Nephron progenitor cell (in vitro differentiated cells): ENCODE data around the gene ZNF616.
A peak's percentile ranks its signal among the peaks of the same experiment; 100 is the strongest.

Experiments
- DNase-seq: peaks from one replicate; pipeline ENCODE4 v3.0.0; 2021
- H3K27ac Mint-ChIP-seq: 2 replicates; pipeline ENCODE4 v1.8.0; 2021; ENCODE audit warnings: mild to moderate bottlenecking, moderate library complexity, mixed read lengths
- H3K27me3 Mint-ChIP-seq: 2 replicates; pipeline ENCODE4 v1.8.0; 2021; ENCODE audit warnings: mild to moderate bottlenecking, low read depth, mixed read lengths; ENCODE audit not compliant: poor library complexity
- H3K36me3 Mint-ChIP-seq: 2 replicates; pipeline ENCODE4 v1.8.0; 2021; ENCODE audit warnings: low read depth, mixed read lengths
- H3K4me1 Mint-ChIP-seq: 2 replicates; pipeline ENCODE4 v1.8.0; 2021; ENCODE audit warnings: mixed read lengths
- H3K4me3 Mint-ChIP-seq: 2 replicates; pipeline ENCODE4 v1.8.0; 2021; ENCODE audit warnings: mild to moderate bottlenecking, moderate library complexity, mixed read lengths
- H3K9me3 Mint-ChIP-seq: 2 replicates; pipeline ENCODE4 v1.8.0; 2021; ENCODE audit warnings: mild to moderate bottlenecking, moderate library complexity, mixed read lengths
- CTCF ChIP-seq: fragments of 200-600 bp; sonication (generic); IDR thresholded peaks from 2 replicates; pipeline ENCODE4 v1.5.0; 2021; ENCODE audit warnings: antibody characterized with exemption

The ZNF616 gene

GRCh38 chr19:52171321-52172169 is 31.8 kb upstream of the ZNF616 start, which contains the start of gene ZNF836:
Gene ZNF836 (minus strand): TSS chr19:52171621. CDS start chr19:52168072, 3,549 bp downstream.
- H3K4me1 Mint-ChIP-seq: peaks cover 25% of the 10 kb centered on the region
- peaks cover 11% of the 10 kb centered on the region for H3K27me3 Mint-ChIP-seq
- H3K9me3 Mint-ChIP-seq: peaks cover 71% of the 10 kb centered on the region
- TF ChIP-seq CTCF: no peak
- H3K4me3 Mint-ChIP-seq: peak within 1 kb of the TSS; percentile 96
- peak; percentile 88 for DNase-seq
- H3K27ac Mint-ChIP-seq: no peak within 1 kb of the TSS
- H3K36me3 Mint-ChIP-seq: peaks cover 54% of the 10 kb centered on the region

- DNase-seq: peak; percentile 52
- no peak for TF ChIP-seq CTCF
Observed at GRCh38 chr19:52170863-52171320, 31.2 kb upstream of the ZNF616 start.

GRCh38 chr19:52170304-52170703 is 30.6 kb upstream of the ZNF616 start:
- no peak overlapping the region for H3K27ac Mint-ChIP-seq
- H3K4me3 Mint-ChIP-seq: peak overlapping the region; percentile 96
- peaks cover 11% of the 10 kb centered on the region for H3K27me3 Mint-ChIP-seq
- H3K36me3 Mint-ChIP-seq: peaks cover 66% of the 10 kb centered on the region
- TF ChIP-seq CTCF: no peak
- H3K9me3 Mint-ChIP-seq: peaks cover 67% of the 10 kb centered on the region
- H3K4me1 Mint-ChIP-seq: peaks cover 25% of the 10 kb centered on the region
- DNase-seq: peak; percentile 12

More at GRCh38 chr19:52170863-52171320, 31.2 kb upstream of the ZNF616 start:
- Mint-ChIP-seq H3K9me3 (peaks cover 68% of the 10 kb centered on the region), H3K4me3 (peak overlapping the region; percentile 96), H3K27me3 (peaks cover 11% of the 10 kb centered on the region), H3K36me3 (peaks cover 60% of the 10 kb centered on the region), H3K4me1 (peaks cover 25% of the 10 kb centered on the region), H3K27ac (no peak overlapping the region)

GRCh38 chr19:52155596-52156359 is 16.0 kb upstream of the ZNF616 start:
- peaks cover 98% of the 10 kb centered on the region for H3K9me3 Mint-ChIP-seq
- H3K27me3 Mint-ChIP-seq: peaks cover 4% of the 10 kb centered on the region
- DNase-seq: no peak
- no peak overlapping the region for H3K27ac Mint-ChIP-seq
- TF ChIP-seq CTCF: no peak
- H3K36me3 Mint-ChIP-seq: peaks cover 99% of the 10 kb centered on the region
- no peak overlapping the region for H3K4me3 Mint-ChIP-seq
- no peaks in the 10 kb centered on the region for H3K4me1 Mint-ChIP-seq

- DNase-seq: no peak
- no peak for TF ChIP-seq CTCF
- H3K9me3 Mint-ChIP-seq: peaks cover 84% of the 10 kb centered on the region
- no peaks in the 10 kb centered on the region for H3K4me1 Mint-ChIP-seq
- H3K27me3 Mint-ChIP-seq: peaks cover 3% of the 10 kb centered on the region
- H3K4me3 Mint-ChIP-seq: no peak overlapping the region
- no peak overlapping the region for H3K27ac Mint-ChIP-seq
- H3K36me3 Mint-ChIP-seq: peaks cover 59% of the 10 kb centered on the region
Observed at GRCh38 chr19:52148256-52148655, 8.5 kb upstream of the ZNF616 start.
